H1 (cell line): ENCODE measurements around the gene OMP. TPM values are rescaled to one million over a fixed set of nuclear protein-coding genes. Genes with fewer than 3 reads are reported as not detected.

Experiments used
- CEBPB ChIP-seq: IDR thresholded peaks from 2 replicates; pipeline ENCODE4 v1.6.1; 2012; ENCODE audit warnings: low read depth, low read length
- CHD7 ChIP-seq: fragments of 300-600 bp; sonication (generic); IDR thresholded peaks from 2 replicates; pipeline ENCODE4 v1.7.1; 2012; ENCODE audit warnings: low read length, moderate library complexity, mild to moderate bottlenecking, inconsistent platforms; ENCODE audit not compliant: insufficient replicate concordance
- polyA plus RNA-seq, 7 experiments: library from polyadenylated mRNA; depleted of rRNA in 3 of 7; stranded (reverse) in 5 of 7; unstranded in 2 of 7; fragments of >200 nt in 5 of 7; fragments of 200-250 nt in 2 of 7; gene quantifications; 1 replicate in 5 of 7; 2 replicates in 1 of 7; 4 replicates in 1 of 7; pipeline versions ENCODE4 v1.2.1 to v1.2.3, GENCODE V29; 2011 to 2013; ENCODE audit warnings: missing spikeins in 2 of 7, mixed read lengths in 2 of 7
- total RNA-seq: library from RNA; stranded (reverse); fragmentation: NEBNext Ultra II Directional; extraction: Animal tissue kit (Norgen Biotek cat#: 25700); gene quantifications from 2 replicates; pipeline ENCODE4 v1.2.1, GENCODE V29; 2021

Gene OMP
- total and polyA plus RNA-seq, 2 of the 8 experiments (the other 6 are each of a cell fraction or from before 2014, with no cell fraction given): not detected

DNA sequence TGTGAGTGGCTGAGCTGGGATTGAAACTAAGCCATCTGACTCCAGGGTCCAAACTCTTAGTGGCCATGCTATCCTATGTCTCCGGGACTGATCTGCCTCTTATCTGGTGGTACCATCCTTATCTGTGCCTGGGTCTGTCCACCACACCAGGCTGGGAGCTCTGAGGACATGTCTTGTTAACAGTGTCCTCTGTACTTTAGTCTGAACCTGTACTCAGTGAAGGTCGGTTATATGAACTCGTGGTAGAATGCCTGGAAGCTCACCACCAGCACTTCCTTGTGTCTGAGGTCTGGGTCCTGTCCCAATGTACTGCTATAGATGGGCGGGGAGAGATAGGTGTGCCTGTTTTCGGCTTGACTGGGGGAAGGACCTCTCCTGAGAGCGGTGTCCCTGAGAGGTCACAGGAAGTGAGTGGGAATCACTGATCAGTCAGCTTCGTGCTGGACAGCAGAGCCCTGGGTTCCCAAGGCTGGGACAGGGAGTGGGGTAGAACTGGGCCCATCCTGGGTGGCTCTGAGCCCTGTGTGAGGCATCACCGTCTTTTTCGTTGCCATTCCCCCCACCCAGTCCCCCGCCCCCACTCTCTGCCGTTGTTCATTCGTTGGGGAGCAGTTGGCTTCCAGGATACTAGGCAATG, 34.3 kb downstream of the OMP start (continued):
- TF ChIP-seq CHD7 (no peak), CEBPB (no peak)
